Stimulated activated CD4-positive, alpha-beta T cell treated with anti-CD3 and anti-CD28 coated beads, Interleukin-15, amount 100 ng/mL, for 1 hour (primary cell): ENCODE data around the gene ONECUT1.

Experiments
- DNase-seq, 2 donors: peaks; one replicate each; pipeline ENCODE4 v3.0.0-alpha.2; 2020; ENCODE audit warnings: low read depth in 1 of 2, low spot score in 1 of 2

The ONECUT1 gene

DNA sequence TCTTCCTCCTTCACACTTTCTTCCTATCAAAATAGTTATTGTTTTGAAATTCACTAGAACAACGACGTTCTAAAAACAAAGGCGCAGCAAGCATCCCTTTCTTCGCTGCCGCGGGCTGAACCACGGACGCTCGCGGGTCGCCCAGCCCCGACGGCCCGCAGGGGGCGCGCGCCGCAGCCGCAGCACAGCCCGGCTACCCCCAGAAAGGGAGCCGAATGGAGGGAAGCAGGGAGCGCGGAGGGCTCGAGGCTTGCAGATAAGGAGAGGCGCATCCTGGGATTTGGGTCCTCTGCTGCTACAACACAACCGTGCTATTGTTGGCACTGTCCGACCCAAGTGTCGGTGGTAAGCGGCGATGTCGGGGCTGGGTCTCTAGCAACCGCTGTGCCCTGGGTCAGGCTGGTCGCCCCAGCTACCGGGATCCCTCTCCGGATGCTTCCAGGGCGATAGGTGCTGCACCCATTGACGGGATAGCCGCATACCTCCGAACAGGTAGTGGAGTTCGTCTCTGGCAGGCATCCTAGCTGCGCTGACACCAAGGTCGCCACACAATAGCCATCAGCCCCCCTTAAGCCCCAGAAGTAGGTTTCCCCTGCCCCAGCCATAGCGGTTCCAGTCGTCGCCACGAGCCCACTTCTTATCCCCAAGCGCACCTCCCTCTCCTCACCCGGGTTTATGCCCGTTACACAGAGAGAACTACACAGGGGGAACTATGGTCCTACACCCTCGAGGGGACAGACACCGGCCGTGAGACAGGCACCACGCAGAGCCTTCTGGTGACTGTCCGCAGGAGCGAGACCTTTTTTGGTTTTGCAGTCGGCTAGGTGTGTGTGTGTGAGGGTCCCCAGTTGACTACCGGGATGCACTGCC lies 6.0 kb downstream of the ONECUT1 start:
- DNase-seq, result peak in 1 of 2 donors; percentile 35

DNA sequence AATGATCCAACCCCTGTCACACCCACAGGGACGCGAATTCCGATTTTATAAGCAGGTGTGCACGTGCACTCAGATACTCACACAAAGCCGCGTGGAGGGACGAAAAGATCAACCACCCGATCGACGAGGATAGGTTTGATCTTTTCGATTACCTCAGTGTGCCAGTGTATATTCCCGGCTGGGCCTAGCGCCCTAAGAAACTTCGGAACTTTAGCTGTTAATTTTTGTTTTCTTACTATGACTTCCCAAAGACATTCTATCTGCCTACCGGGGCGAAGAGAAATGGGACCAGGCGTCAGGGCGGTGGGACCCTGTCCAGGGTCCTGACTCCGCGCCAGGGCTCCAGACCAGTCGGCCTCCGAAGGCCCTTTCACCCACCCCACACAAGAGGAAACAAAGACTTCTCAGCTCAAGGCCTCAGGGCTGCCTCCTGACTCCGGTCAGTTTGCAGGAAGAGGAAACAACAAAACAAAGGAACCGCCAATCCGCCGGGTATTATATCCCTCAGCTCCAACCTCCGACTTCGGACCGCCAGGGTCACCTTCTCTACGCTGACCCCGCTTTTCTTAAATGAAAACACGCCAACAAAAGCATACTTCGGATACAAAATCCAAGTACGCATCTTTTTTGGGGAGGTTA lies 6.8 kb downstream of the ONECUT1 start:
- no peak for DNase-seq

DNA sequence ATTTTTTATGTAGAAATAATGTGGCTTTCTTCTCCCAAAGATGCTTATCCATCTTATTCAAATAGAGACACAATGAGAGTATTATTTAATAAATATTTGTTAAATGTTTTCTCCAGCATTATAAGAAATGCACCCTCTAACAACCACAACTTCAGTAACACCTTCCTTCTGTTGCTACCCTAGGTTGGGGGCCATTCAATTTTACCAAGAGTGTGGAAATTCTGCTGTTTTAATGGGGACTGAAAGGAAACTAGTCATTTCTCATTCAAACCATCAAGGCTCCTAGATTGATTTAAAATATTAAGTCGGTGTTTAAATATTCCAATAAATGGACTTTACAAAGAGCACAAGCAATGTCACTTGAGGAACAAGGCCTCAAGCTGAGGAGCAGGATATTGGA lies 7.6 kb downstream of the ONECUT1 start:
- no peak for DNase-seq

DNA sequence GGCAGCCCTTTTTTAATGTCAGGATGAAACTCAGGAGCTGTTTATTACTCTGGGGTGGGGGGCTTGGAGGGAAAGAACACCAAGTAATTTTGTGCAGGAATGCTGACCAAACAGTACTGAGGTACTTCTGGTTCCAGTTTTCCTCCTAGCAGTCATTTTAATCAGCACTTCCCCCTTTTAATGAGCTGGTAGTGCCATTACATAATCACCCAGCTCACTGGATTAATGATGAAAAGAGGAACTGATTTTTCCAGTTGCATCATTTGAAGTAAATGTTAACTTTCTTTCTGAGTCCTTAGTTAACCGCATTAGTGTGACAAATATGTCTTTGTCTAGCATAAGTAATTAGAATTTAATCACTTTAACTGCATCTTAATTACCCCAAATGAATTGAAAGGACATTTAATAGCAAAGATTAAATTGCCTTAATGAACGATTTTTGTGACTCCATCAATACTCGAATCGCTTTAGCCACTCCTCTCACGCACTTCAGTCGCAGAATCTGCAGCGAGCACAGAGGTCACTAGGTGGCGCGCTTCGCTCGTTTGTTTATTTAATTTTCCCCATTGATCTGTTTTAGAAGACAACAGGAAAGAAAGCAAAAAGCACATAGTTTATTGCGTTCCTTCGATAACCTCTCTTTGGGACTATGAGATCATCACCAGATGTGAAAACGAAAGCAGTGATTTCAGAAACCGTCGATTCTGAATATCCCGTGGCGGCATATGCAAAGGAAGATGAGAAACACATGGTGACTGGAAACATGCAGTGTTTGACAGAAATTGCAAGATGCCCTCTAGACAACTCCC lies 9.8 kb downstream of the ONECUT1 start:
- DNase-seq, result peak; percentile 22 to 50

DNA sequence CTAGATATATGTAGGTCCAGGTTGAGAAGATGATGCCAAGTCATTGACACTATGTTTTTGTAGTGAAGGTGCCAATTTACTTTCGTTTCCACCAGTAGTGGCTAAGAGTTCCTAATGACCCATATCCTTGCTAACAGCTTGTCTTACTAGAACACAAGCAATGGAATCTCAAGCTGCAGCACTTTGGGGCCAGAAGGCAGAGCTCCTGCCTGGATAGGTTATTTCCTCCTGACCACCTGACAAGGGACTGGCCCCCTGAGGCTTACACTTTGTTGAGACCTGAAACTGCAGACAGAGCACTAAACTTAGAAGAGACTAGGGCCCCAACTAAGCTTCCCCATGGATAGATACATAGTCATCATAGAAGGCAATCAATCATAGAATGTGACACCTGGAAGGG lies 11.7 kb downstream of the ONECUT1 start:
- DNase-seq, result no peak

DNA sequence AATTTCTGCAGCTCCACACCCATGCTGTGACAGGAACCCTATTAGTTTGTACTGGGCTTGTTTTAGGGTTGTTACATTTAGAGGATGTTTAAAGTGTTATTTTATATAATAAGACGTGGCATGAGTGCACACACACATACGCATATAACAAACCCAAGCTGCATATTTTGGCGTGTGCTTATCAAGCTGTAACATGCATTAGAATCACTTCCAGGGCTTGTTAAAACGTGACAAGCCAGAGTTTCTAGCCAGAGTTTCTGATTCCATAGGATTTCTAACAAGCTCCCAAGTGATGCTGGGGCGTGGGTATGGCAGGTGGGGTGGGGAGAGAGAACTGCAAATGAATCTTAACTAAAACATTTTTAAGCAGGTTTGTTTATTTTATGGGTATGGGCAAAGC lies 17.4 kb downstream of the ONECUT1 start:
- no peak for DNase-seq

DNA sequence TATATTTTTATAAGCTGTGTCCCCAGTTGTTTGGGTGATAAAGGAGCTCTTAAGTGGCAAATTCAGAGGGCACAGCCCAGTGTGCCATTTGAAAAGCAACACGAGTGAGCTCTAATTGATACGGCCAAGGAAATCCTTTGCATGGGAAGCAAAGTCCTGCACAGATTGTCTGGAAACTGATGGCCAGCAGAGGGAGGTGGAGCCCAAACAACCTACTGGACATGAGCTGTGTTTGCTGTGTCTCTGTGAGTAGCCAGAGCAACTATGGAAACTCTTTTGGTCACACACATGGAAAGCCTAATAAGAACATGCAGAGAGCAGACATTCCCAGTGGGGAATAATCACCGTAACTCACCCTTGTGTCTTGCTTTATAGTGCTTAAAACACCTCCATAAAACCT lies 24.4 kb downstream of the ONECUT1 start:
- DNase-seq, result no peak

DNA sequence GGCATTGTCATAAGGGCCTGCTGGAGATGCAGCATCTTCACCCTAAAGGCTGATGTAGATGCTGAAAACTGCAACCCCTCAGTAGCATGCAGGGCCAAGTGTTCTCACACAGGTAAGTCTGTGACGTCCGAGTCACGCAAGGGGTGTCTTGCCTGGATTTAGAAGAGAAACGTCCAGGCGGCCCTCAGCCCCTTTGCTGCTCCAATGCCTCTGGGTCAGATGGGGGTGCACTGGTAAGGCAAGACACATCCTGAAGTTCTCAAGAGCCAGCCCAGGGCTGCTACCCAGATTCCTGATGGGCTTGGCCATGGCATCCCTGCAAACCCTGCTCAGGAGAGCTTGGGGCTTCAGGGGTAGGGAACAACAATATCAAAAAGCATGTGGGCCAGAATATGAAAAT lies 25.4 kb downstream of the ONECUT1 start:
- DNase-seq, result no peak

DNA sequence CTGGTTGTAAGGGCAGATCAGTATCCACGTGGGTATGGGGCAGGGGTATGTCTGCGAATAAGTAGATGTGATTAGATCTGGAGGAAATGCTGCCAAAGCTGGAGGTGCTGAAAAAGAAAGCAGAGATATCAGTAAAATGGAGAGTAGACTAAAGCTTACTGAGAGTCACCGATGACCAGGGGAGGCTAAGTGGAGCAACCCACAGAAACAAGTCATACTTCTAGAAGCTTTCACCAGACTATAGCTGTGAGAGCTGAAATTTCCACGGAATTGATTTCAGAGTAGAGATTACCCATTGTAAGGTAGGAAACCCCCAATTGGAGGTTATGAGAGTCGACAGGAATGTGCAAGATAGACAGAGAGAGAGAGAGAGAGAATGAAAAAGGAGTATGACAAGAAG lies 27.5 kb downstream of the ONECUT1 start:
- DNase-seq, result no peak

DNA sequence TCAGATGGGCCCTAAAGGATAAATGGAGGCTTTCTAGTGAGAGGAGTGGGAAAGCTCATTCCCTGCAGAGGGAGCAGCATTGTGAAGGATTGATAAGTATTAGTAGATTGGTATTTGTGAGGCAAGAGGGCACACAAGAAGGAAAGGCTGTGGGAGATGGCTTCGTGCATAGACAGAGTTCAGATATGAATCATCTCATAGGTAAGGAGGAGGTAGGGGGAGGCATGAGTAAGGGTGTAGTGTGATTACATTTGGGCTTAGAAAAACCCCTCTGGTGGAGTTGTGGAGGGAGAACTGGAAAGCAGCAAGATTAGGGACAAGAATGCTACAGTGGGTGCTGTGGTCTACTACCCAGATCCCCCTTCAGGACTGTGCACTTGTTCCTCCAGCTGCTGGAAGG lies 29.6 kb downstream of the ONECUT1 start:
- DNase-seq, result no peak

DNA sequence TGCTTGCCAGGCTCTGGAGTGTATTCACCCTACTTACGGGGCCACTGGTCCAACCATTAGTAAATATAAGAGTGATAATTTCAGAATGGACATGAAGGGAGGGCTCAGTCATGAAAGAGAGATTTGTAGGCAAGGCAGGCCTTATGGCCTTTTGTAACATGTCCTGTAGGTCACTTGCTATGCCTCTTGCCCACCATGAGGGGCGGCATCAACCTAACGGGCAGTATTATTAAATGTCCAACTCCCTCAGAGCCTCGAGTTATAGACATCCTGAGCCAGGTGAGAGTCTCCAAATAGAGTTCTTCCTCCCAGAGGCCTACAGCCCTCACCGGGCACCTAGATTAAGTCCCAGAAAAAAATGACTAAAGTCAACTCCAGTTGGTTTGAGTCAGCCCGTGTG lies 30.2 kb downstream of the ONECUT1 start:
- no peak for DNase-seq

DNA sequence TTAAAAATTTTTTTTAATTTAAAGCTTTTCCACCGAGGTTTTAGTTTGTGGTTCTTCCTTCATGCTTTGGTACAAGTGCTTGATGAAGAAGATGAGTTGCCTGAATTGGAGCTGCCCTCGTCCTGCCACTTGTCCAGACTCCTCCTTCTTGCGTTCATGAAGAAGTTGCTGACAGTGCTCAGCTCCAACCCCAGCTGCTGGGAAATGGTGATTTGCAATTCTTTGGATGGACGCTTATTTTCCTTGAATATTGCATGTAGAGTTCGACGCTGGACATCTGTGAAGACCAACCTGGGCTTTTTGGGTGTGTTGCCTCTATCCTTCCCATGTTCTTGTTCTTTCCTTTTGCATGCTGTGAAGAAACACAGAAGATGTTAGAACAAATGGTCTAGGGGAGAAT lies 32.6 kb downstream of the ONECUT1 start:
- no peak for DNase-seq

DNA sequence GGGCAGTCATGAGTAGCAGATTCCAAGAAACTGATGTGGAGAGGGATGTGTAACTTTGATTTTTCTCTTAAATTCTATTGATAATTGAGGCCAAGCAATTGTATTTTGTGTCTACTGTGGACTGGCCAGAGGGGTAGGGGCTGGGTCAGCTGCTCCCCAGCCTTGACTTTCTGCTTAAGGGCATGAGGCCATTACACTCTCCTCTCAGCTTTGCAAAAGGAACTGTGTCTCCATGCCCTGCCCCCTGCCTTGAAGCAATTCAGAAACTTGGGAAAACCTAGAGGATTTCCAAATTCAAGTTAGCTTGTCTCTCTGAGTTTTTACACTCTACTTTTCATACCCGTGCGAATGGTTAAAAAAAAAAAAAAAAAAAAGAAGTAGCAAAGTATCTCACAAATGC lies 38.6 kb downstream of the ONECUT1 start:
- no peak for DNase-seq

DNA sequence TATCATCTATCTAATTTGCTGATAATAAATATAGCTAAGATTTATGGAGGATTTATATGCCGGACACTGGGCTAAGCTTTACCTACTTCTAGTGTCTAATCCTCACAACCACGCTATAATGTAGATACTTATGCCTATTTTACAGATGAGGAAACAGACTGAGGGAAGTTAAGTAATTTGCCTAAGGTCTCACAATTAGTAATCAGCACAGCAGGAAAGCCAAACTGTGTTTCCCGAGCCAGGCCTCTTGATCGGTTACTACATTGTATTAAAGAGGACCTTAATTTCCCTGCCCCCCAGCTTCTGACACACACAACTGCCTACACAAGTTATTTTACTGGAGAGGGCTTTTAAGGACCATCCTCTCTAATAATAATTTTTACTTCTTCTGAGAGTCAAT lies 40.9 kb downstream of the ONECUT1 start:
- no peak for DNase-seq

DNA sequence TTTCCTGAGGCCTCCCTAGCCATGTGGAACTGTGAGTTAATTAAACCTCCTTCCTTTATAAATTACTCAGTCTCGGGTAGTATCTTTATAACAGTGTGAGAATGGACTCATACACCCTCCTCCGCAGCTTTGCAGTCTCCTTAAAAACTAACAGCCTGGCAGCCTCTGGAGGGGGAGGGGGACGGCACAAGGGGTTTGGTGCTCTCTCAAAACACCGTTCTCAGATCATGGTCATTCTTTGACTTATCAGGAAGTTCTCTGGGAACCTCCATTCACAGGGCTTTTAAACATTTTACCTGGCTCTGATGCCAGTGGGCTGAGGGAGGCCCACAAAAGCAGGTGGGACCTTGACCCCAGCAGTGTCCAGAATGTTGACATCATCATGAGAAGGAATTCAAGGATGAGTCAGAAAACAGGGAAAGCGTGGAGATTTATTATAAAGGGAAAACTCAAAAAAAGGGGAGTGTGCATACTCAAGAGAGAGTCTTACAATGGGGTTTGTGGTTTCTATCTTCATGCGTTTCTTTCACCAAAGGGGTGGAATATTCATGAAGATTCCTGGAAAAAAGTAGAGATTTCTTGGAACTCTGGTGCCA lies 43.9 kb downstream of the ONECUT1 start:
- no peak for DNase-seq

DNA sequence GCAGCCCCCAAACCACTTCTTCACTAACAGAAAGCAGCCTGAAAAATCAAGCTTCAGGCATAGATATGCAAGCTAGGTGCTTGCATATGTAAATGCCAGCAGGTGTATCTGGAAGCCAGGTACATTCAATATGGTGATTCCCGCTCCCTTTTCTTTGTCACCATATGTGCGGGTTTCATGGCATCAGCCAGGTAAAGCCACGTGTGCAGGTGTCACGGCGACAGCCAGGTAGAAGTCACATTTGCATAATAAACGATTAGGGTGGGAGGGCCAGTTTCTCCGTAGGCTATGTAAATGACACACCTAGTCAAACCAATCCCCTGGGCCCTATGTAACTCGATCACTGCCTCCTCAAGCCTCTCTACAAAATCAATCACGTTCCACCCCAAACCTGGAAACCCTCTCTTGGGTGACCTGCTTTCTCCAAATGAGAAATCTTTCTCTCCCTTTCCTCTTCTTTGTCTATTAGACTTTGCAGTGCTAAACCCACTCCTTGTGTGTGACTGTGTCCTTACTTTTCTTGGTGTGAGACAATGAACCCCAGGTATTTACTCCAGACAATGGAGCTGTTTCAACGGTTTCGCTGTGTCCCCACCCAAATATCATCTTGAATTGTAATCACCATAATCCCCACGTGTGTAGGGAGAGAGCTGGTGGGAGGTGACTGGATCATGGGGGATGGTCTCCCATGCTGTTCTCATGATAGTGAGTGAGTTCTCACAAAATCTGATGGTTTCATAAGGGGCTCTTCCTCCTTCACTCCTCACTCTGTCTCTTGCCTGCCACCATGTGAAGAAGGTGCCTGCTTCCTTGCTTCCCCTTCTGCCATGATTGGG lies 44.6 kb downstream of the ONECUT1 start:
- DNase-seq, result no peak

DNA sequence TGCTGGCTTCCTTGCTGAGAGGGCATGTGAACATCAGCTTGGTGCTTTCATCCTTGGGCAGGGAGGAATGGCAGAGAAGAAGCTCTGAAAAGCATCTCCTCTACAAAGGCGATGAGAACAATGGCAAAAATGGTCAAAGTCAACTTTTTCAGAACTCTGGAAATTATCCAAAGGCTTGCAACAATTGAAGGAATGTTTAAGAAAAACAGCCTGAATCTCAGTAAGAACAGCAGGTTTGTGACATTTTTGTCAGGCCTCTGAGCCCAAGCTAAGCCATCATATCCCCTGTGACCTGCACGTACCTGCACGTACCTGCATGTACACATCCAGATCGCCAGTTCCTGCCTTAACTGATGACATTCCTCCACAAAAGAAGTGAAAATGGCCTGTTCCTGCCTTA lies 51.8 kb downstream of the ONECUT1 start:
- DNase-seq, result no peak

DNA sequence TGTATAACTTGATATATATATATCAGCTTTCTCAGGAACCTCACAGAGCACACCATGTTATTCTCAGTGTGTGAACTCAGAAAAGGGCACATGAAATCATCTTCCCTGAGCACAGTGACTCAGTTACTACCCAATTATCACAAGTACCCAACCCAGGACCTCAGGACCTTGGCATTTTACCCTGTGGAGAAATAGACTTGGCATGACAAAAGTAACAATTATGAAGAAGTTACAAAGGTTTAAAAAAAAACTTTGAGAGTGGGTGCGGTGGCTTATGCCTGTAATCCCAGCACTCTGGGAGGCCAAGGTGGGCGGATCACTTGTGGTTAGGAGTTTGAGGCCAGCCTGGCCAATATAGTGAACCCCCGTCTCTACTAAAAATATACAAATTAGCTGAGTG lies 52.4 kb downstream of the ONECUT1 start:
- DNase-seq, result no peak

DNA sequence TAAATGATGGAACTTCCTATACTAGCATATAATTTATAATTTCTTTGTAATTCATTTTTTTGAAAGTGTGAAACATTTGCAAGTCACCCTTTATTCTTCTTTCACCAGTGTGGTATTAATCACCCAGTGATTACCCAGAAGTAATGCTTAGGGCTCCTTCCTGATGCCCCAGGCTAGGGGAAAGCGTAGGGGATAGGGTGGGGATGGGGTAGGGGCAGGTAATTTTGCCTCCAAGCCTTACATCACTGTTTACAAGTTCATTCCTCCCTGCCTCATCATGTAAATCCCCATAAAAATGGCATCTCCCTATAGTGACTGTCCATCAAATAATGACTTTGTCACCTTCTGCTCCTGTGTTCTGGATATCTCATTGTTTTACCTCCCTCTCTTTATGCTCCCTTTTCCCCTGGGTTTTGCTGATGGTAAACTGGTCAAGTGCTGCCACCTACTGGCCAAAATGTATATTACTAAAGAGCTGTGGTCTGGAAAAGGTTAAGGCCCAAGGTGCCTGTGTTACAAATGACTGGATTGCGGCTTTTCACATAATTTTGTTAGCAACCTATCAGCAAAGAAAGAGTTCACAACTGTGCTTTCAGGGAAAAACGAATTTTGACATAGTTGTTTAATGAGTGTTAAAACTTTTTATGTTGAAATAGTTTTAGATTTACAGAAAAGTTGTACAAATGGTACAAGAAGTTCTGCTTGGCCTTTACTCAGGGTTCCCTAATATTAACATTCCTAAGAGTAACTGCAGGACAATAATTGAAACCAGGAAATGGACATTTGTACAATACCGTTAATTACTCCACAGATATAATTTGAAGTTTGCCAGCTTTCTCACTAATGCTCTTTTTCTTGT lies 54.7 kb downstream of the ONECUT1 start:
- DNase-seq, result peak in 1 of 2 donors; percentile 32

DNA sequence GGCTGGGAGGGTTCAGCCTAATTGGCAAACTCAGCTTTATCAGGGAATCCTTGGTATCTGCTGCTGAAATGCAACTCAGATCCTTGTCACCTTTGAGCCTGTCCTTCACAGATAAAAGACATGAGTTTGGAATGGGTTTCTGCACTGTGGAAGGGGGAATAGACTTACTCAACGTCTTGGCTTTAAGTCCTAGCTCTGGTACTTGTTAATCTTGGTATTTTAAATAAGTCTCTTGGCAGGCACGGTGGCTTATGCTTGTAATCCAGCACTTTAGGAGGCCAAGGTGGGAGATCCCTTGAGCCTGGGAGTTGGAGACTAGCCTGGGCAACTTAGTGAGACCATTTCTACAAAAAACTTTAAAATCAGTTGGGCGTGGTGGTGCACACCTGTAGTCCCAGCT lies 55.8 kb downstream of the ONECUT1 start:
- DNase-seq, result no peak
